ENCODE measurements around the gene FAM228B. TPM values are rescaled to one million over a fixed set of nuclear protein-coding genes. Genes with fewer than 3 reads are reported as not detected.

Gene FAM228B
- polyA plus RNA-seq, 1 experiment = 4.2 TPM

GRCh38 chr2:24083567-24084385 lies 39.5 kb upstream of the FAM228B start:
- ChIA-PET POLR2A (interaction anchor here (0.6 to 1.0 kb wide), 3 partner anchors 8 to 157 kb away, joined by 3 to 7 read pairs (median 3); partner anchors contain the start of genes ATAD2B and SF3B6), CTCF (interaction anchor here (0.6 to 3.5 kb wide), 36 partner anchors 9 to 373 kb away, joined by 3 to 44 read pairs (median 4); partner anchors contain the start of genes ATAD2B, MFSD2B and PFN4)
- peaks cover 13% of the 10 kb centered on the region for H3K36me3 ChIP-seq (ENCODE audit: control insufficient read depth, insufficient read depth, low read length)
- DNase-seq (ENCODE audit: low read depth) = peak; percentile 40
- H3K4me3 ChIP-seq (ENCODE audit: low read depth, low read length) = peak overlapping the region; percentile 72
- no peak for TF ChIP-seq CTCF (IDR thresholded peaks at IDR 0.05; ENCODE audit: insufficient read depth, low read depth, low read length)
- H3K27me3 ChIP-seq (ENCODE audit: control insufficient read depth, insufficient read depth, low read length) = no peaks in the 10 kb centered on the region

DNA sequence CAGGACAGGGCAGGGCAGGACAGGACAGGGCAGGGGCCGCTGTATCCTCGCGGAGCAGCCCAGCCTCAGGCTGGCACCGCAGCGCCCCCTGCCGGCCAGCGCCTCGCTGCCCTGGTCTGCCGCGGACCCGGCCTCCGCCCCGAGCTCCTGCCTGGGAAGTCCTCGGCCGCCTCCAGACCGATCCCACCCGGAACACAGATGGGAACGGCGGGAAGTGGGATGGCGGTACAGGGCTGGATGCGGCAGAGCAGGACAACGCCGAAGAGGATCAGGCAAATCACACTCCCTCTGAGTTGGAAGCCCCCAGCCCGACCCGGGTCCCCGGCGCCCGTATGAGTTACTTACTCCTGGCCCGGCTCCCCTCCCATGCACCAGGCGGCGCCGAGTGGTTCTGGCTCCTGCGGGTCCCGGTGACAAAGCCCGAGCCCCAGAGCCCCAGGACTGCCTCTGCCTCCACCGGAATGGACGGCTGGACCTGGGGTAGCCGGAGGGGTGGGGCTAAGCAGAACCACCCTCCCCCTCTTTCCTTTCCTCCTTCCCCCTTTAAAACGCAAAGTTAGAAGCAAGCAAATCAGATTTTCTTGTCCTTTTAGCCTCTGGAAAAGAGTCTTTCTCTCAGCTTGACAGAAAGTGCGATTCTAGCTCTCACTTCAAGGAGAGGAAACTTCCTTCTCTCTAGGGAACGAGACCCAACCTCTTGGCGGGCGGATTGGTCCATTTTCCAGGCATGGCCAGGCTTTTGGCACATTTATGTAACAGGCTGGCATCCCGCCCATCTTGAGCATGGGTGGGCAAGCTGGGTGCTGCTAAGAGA lies 38.7 kb upstream of the FAM228B start, which contains the start of gene TP53I3:
Gene TP53I3, minus strand, starts transcription at position 449 of the 814 bp plus-strand sequence. CDS start 508 bp downstream, outside the sequence.
- Histone ChIP-seq H3K36me3 (ENCODE audit: control insufficient read depth, insufficient read depth, low read length) (peaks cover 13% of the 10 kb centered on the region), H3K4me3 (ENCODE audit: low read depth, low read length) (peak within 1 kb of the TSS; percentile 72), H3K27me3 (ENCODE audit: control insufficient read depth, insufficient read depth, low read length) (no peaks in the 10 kb centered on the region)
- ChIA-PET POLR2A (interaction anchor here (0.6 to 1.0 kb wide), 3 partner anchors 9 to 157 kb away, joined by 3 to 7 read pairs (median 3); partner anchors contain the start of genes ATAD2B and SF3B6), CTCF (interaction anchor here (0.5 to 3.5 kb wide), 41 partner anchors 8 to 374 kb away, joined by 3 to 44 read pairs (median 4); partner anchors contain the start of genes ATAD2B, FAM228B, PFN4 and SF3B6)
- peak; percentile 54 for TF ChIP-seq CTCF (IDR thresholded peaks at IDR 0.05; ENCODE audit: insufficient read depth, low read depth, low read length)
- DNase-seq (ENCODE audit: low read depth) = peak; percentile 46

DNA sequence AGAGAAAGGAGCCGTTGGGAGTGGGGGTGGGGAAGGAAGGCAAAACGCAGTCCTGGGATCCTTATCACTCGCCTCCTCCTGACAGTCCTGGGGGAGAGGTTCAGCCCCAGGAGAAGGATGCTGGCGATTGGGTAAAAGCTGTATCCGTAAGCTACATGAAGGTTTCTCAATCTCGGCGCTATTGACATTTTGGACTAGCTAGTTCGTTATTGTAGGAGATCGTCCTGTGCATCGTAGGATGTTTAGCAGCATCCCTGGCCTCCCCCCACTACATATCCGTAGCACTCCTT lies 38.1 kb upstream of the FAM228B start:
- POLR2A ChIA-PET = no interaction called here
- no peak for DNase-seq (ENCODE audit: low read depth)
- Histone ChIP-seq H3K27me3 (ENCODE audit: control insufficient read depth, insufficient read depth, low read length) (no peaks in the 10 kb centered on the region), H3K36me3 (ENCODE audit: control insufficient read depth, insufficient read depth, low read length) (peaks cover 13% of the 10 kb centered on the region), H3K4me3 (ENCODE audit: low read depth, low read length) (peak overlapping the region; percentile 72)
- no peak for TF ChIP-seq CTCF (IDR thresholded peaks at IDR 0.05; ENCODE audit: insufficient read depth, low read depth, low read length)
- CTCF ChIA-PET = interaction anchor here (0.5 to 3.5 kb wide), 15 partner anchors 9 to 299 kb away, joined by 3 to 44 read pairs (median 4); partner anchors contain the start of genes ATAD2B, FAM228B, PFN4 and SF3B6

DNA sequence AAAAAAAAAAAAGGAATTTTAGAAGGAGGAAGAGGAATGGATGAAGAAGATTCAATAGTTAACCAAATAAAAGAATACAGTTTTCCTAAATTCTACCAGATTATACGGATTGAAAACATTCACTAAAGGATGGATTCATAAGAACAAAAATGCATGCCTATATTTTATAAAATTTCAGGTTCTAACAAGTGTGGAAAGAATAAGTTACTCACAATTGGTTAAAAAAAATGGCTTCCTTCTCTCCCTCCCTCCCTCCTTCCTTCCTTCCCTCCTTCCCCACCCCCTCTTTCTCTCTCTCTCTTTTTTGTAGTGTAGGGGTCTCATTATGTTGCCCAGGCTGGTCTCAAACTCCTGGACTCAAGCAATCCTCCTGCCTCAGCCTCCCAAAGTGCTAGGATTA lies 37.0 kb upstream of the FAM228B start:
- Histone ChIP-seq H3K4me3 (ENCODE audit: low read depth, low read length) (no peak overlapping the region), H3K36me3 (ENCODE audit: control insufficient read depth, insufficient read depth, low read length) (peaks cover 9% of the 10 kb centered on the region), H3K27me3 (ENCODE audit: control insufficient read depth, insufficient read depth, low read length) (no peaks in the 10 kb centered on the region)
- ChIA-PET CTCF (interaction anchor here (0.7 to 2.7 kb wide), 2 partner anchors 25 to 298 kb away, joined by 3 to 12 read pairs; no protein-coding TSS in a partner anchor), POLR2A (no interaction called here)
- TF ChIP-seq CTCF (IDR thresholded peaks at IDR 0.05; ENCODE audit: insufficient read depth, low read depth, low read length) = no peak
- DNase-seq (ENCODE audit: low read depth) = no peak

DNA sequence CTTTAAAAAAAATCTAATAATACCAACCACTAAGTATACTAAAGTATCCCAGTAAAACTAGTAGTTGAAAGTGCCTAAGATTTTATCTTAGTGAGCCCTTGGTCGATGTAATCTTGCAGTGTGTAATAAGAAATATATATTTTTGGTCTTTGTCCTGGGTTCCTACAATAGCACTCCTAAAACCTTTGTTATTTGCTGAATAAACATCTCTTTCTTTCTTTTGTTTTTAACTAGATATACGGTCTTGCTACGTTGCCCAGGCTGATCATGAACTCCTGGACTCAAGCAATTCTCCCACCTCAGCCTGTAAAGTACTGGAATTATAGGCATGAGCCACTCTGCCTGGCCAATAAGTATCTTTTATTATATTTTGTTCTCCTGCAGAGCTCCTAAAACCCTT lies 36.2 kb upstream of the FAM228B start:
- no peak for DNase-seq (ENCODE audit: low read depth)
- H3K36me3 ChIP-seq (ENCODE audit: control insufficient read depth, insufficient read depth, low read length) = peaks cover 7% of the 10 kb centered on the region
- H3K4me3 ChIP-seq (ENCODE audit: low read depth, low read length) = no peak overlapping the region
- ChIA-PET CTCF (no interaction called here), POLR2A (no interaction called here)
- no peak for TF ChIP-seq CTCF (IDR thresholded peaks at IDR 0.05; ENCODE audit: insufficient read depth, low read depth, low read length)
- H3K27me3 ChIP-seq (ENCODE audit: control insufficient read depth, insufficient read depth, low read length) = no peaks in the 10 kb centered on the region

Data from BJ (cell line).